ENCODE results near the gene TSPAN12. TPM values are rescaled to one million over a fixed set of nuclear protein-coding genes. Genes with fewer than 3 reads are reported as not detected.

TSPAN12 gene
- total and polyA plus RNA-seq, 2 of the 8 experiments (the other 6 are each of a cell fraction or from before 2014, with no cell fraction given): 6.1 to 17.9 TPM

- no peak overlapping the region for H2BK15ac ChIP-seq (ENCODE audit: low read length)
- no peak overlapping the region for H4K5ac ChIP-seq (ENCODE audit: insufficient read length, low read depth, low read length)
- TF ChIP-seq CTBP2 (IDR thresholded peaks at IDR 0.05; ENCODE audit: borderline replicate concordance, insufficient read depth, insufficient read length, low read length): no peak
- no peak for TF ChIP-seq BRCA1 (IDR thresholded peaks at IDR 0.05; ENCODE audit: low read depth, low read length)
- no peak for TF ChIP-seq RFX5 (IDR thresholded peaks at IDR 0.05; ENCODE audit: borderline replicate concordance, low read depth, low read length)
- TF ChIP-seq CREB1 (IDR thresholded peaks at IDR 0.05): no peak
- no peak for TF ChIP-seq ASH2L (IDR thresholded peaks at IDR 0.05; ENCODE audit: low read length)
- no peak for TF ChIP-seq CTCF (IDR thresholded peaks at IDR 0.05; ENCODE audit: control extremely low read depth in 1 of 3, insufficient read depth in 1 of 3, low read depth in 1 of 3, low read length in 3 of 3)
- TF ChIP-seq GABPA (IDR thresholded peaks at IDR 0.05; ENCODE audit: borderline replicate concordance, insufficient read depth, low read length): no peak
- no peak for TF ChIP-seq MAX (IDR thresholded peaks at IDR 0.05)
- no peak for TF ChIP-seq BACH1 (IDR thresholded peaks at IDR 0.05; ENCODE audit: low read length)
- no peak for TF ChIP-seq PHF8 (conservative IDR thresholded peaks at IDR 0.05; ENCODE audit: low read depth, low read length)
- no peak for TF ChIP-seq SP1 (IDR thresholded peaks at IDR 0.05; ENCODE audit: low read depth, low read length)
These were observed 72.8 kb downstream of the TSPAN12 start for GRCh38 chr7:120785095-120785494.

More at GRCh38 chr7:120785095-120785494, 72.8 kb downstream of the TSPAN12 start:
- ChIA-PET CTCF (ENCODE audit: partially characterized antibody) (interaction anchor here (0.6 to 2.3 kb wide), 5 partner anchors 12 to 540 kb away, joined by 3 to 10 read pairs (median 4); no protein-coding TSS in a partner anchor), POLR2A (ENCODE audit: partially characterized antibody) (interaction anchor here (0.6 kb wide), 1 partner anchor 169 kb away, joined by 5 read pairs; no protein-coding TSS in a partner anchor)
- H2BK12ac ChIP-seq (ENCODE audit: low read depth, low read length): 0 out of 2 replicates have a peak overlapping the region, but pooled peaks have one; percentile 33
- FAIRE-seq (no peak), DNase-seq (ENCODE audit: low read depth in 1 of 2, low spot score in 2 of 2) (no peak)
- H3K79me2 ChIP-seq (ENCODE audit: control insufficient read depth in 1 of 2, insufficient read depth in 2 of 2, low read length in 2 of 2): no peaks in the 10 kb centered on the region
- H3K36me3 ChIP-seq (ENCODE audit: control insufficient read depth in 2 of 4, insufficient read depth in 4 of 4, low read length in 3 of 4): no peaks in the 10 kb centered on the region
- WGBS, 2 experiments (ENCODE audit: extremely low coverage in 1 of 2, insufficient coverage in 1 of 2, insufficient read length in 1 of 2, insufficient replicate concordance in 2 of 2, low coverage in 1 of 2, low lambda C conversion rate in 2 of 2, missing lambda C conversion rate in 1 of 2): 75% methylated on average over 1 of the region's 1 CpG; no CpG with 5 or more reads in 1 of the 2 experiments
- peaks cover 2 to 9% (median 5%) of the 10 kb centered on the region in 4 experiments; a peak in 5 of 7 replicates for H3K4me1 ChIP-seq (replicated peaks in 1 of 4; ENCODE audit: control insufficient read depth in 3 of 4, insufficient read depth in 4 of 4, low read length in 3 of 4)
- no peaks in the 10 kb centered on the region for H3K27me3 ChIP-seq (replicated peaks in 1 of 4; ENCODE audit: control insufficient read depth in 3 of 4, extremely low read depth in 1 of 4, insufficient read depth in 3 of 4, low read length in 3 of 4)
- no peak overlapping the region for H3K4ac ChIP-seq (replicated peaks; ENCODE audit: insufficient read length, low read depth, low read length)
- no peaks in the 10 kb centered on the region for H3K79me1 ChIP-seq (ENCODE audit: low read depth, low read length)
- H3K23me2 ChIP-seq (ENCODE audit: low read depth, low read length): no peaks in the 10 kb centered on the region; the same call in 1 of the 2 replicates
- no peak overlapping the region for H4K91ac ChIP-seq (replicated peaks; ENCODE audit: insufficient read length, low read length)
- no peak overlapping the region for H2AK5ac ChIP-seq (ENCODE audit: low read depth, low read length)
- H2BK120ac ChIP-seq (replicated peaks; ENCODE audit: low read depth, low read length): peak overlapping the region; percentile 66
- no peak overlapping the region for H3K14ac ChIP-seq (ENCODE audit: insufficient read length)
- peak overlapping the region; percentile 48; the same call in 1 of the 2 replicates for H2BK5ac ChIP-seq (ENCODE audit: low read depth, low read length)
- no peak overlapping the region for H3K23ac ChIP-seq (ENCODE audit: insufficient read length)
- H3K4me2 ChIP-seq (ENCODE audit: insufficient read depth in 1 of 2, low read depth in 2 of 2, low read length in 2 of 2): peak overlapping the region in 1 of 2 experiments; percentile 15; a peak in 1 of 4 replicates
- peak overlapping the region; percentile 26; the same call in 1 of the 2 replicates for H2AFZ ChIP-seq (ENCODE audit: low read length)
- H2BK20ac ChIP-seq (ENCODE audit: low read length): no peak overlapping the region
- H4K8ac ChIP-seq (ENCODE audit: extremely low read depth, insufficient read depth, low read length): no peak overlapping the region
- H3K9ac ChIP-seq (replicated peaks in 1 of 4; ENCODE audit: extremely low read depth in 1 of 4, low read depth in 3 of 4, low read length in 3 of 4): no peak overlapping the region
- H3K27ac ChIP-seq (ENCODE audit: low read depth, low read length): no peak overlapping the region
- H3K9me3 ChIP-seq (ENCODE audit: insufficient read depth in 2 of 2, low read depth in 1 of 2, low read length in 1 of 2): no peaks in the 10 kb centered on the region
- H3K18ac ChIP-seq (ENCODE audit: extremely low read depth, low read length): no peak overlapping the region
- no peaks in the 10 kb centered on the region for H4K20me1 ChIP-seq (replicated peaks in 1 of 2; ENCODE audit: control insufficient read depth in 1 of 2, insufficient read depth in 2 of 2, low read length in 2 of 2)
- H3K56ac ChIP-seq (replicated peaks; ENCODE audit: insufficient read length, low read depth, low read length): no peak overlapping the region
- no peak overlapping the region for H3K4me3 ChIP-seq (ENCODE audit: extremely low read depth in 1 of 4, insufficient read depth in 2 of 4, low read depth in 3 of 4, low read length in 4 of 4)

Measured in H1 (cell line).